ENCODE measurements around the gene PFKL. TPM values are rescaled to one million over a fixed set of nuclear protein-coding genes. Genes with fewer than 3 reads are reported as not detected.

Gene PFKL
- polyA plus RNA-seq, 1 donor (not counting 4 experiments of a cell fraction or from before 2014, with no cell fraction given), result 46.6 TPM

DNA sequence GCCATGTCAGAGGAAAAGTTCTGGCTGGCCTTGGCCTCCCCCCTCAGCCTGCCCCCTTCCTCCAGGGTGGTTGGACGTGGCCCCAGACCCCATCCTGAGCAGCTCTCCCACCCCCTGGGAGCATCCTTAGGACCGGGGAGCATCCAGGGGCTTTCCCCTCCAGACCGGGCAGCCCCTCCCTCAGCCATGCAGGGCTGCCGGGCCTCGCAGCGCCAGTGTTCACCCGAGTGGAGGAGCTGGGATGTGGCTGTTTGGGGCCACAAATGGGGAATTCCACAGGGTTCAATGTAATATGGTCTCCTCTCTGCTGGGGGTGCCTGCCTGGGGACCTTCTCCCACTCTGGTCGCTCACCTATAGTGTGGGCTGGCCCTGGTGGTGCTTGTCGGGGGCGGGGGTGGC is 4.2 kb upstream of the PFKL start:
- Histone ChIP-seq H3K4me2 (ENCODE audit: control insufficient read depth, extremely low read depth, insufficient read depth, low read depth, low read length) (no peak overlapping the region), H3K4me3 (ENCODE audit: control insufficient read depth in 2 of 3, extremely low read depth in 1 of 3, insufficient read depth in 2 of 3, low read depth in 1 of 3, low read length in 3 of 3) (no peak overlapping the region), H3K9me3 (ENCODE audit: control insufficient read depth, low read depth, low read length) (no peaks in the 10 kb centered on the region), H3K9me1 (ENCODE audit: control insufficient read depth, extremely low read depth, insufficient read depth, low read length) (no peaks in the 10 kb centered on the region), H3K36me3 (ENCODE audit: control insufficient read depth in 2 of 2, extremely low read depth in 1 of 2, insufficient read depth in 2 of 2, low read length in 2 of 2) (no peaks in the 10 kb centered on the region), H4K20me1 (ENCODE audit: control insufficient read depth, extremely low read depth, insufficient read depth, low read length) (peaks cover 4% of the 10 kb centered on the region), H3K4me1 (ENCODE audit: control insufficient read depth, extremely low read depth, insufficient read depth, low read length) (peaks cover 7% of the 10 kb centered on the region), H3K27ac (ENCODE audit: control insufficient read depth, insufficient read depth, low read length) (no peak overlapping the region), H3K9ac (ENCODE audit: control insufficient read depth, extremely low read depth, insufficient read depth, low read length) (no peak overlapping the region), H3K27me3 (ENCODE audit: control insufficient read depth, extremely low read depth, insufficient read depth, low read length) (peaks cover 13% of the 10 kb centered on the region), H2AFZ (ENCODE audit: control insufficient read depth, low read length) (no peak overlapping the region), H3K79me2 (ENCODE audit: control insufficient read depth, insufficient read depth, low read length) (peaks cover 2% of the 10 kb centered on the region)
- TF ChIP-seq EZH2 (IDR thresholded peaks at IDR 0.05; ENCODE audit: low read length), result no peak
- TF ChIP-seq, protein P1, sequence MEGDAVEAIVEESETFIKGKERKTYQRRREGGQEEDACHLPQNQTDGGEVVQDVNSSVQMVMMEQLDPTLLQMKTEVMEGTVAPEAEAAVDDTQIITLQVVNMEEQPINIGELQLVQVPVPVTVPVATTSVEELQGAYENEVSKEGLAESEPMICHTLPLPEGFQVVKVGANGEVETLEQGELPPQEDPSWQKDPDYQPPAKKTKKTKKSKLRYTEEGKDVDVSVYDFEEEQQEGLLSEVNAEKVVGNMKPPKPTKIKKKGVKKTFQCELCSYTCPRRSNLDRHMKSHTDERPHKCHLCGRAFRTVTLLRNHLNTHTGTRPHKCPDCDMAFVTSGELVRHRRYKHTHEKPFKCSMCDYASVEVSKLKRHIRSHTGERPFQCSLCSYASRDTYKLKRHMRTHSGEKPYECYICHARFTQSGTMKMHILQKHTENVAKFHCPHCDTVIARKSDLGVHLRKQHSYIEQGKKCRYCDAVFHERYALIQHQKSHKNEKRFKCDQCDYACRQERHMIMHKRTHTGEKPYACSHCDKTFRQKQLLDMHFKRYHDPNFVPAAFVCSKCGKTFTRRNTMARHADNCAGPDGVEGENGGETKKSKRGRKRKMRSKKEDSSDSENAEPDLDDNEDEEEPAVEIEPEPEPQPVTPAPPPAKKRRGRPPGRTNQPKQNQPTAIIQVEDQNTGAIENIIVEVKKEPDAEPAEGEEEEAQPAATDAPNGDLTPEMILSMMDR (optimal IDR thresholded peaks at IDR 0.05 in 1 of 3, IDR thresholded peaks at IDR 0.05 in 1 of 3, conservative IDR thresholded peaks at IDR 0.05 in 1 of 3; ENCODE audit: extremely low read depth in 1 of 3, insufficient read depth in 2 of 3, low read length in 3 of 3), result no peak
- DNase-seq (ENCODE audit: low read depth, low spot score), result no peak
- no peak for FAIRE-seq
- dilution Hi-C loops (cut with MboI; ENCODE audit: extremely low pct_ligation_motif_present, low sequenced_read_pairs), result no loop called here

DNA sequence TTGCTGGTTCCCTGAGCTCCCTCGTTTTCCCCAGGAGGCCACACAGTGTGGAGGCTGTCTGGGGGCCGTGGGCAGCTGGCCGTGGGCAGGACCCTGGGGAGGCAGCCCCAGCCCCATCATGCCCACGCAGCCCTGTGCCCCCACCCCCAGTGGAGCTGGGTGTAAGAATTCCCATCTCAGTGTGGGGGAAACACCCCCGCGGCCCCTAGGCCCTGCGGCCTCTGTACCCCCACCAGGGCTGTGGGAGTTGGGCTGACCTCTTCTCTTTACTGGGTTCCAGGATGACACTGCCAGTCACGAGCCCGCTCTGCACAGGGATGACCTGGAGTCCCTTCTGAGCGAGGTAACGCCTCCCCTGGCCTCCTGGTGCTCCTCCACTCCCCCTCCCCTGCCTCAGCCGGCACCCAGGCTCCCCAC is 3.7 kb upstream of the PFKL start:
- H3K36me3 ChIP-seq (ENCODE audit: control insufficient read depth in 2 of 2, extremely low read depth in 1 of 2, insufficient read depth in 2 of 2, low read length in 2 of 2), result no peaks in the 10 kb centered on the region
- no peak for TF ChIP-seq EZH2 (IDR thresholded peaks at IDR 0.05; ENCODE audit: low read length)
- H3K9ac ChIP-seq (ENCODE audit: control insufficient read depth, extremely low read depth, insufficient read depth, low read length), result no peak overlapping the region
- H3K4me2 ChIP-seq (ENCODE audit: control insufficient read depth, extremely low read depth, insufficient read depth, low read depth, low read length), result no peak overlapping the region
- peaks cover 4% of the 10 kb centered on the region for H4K20me1 ChIP-seq (ENCODE audit: control insufficient read depth, extremely low read depth, insufficient read depth, low read length)
- peaks cover 13% of the 10 kb centered on the region for H3K27me3 ChIP-seq (ENCODE audit: control insufficient read depth, extremely low read depth, insufficient read depth, low read length)
- no peak overlapping the region for H2AFZ ChIP-seq (ENCODE audit: control insufficient read depth, low read length)
- no peak for FAIRE-seq
- H3K4me3 ChIP-seq (ENCODE audit: control insufficient read depth in 2 of 3, extremely low read depth in 1 of 3, insufficient read depth in 2 of 3, low read depth in 1 of 3, low read length in 3 of 3), result no peak overlapping the region
- no peaks in the 10 kb centered on the region for H3K9me1 ChIP-seq (ENCODE audit: control insufficient read depth, extremely low read depth, insufficient read depth, low read length)
- H3K9me3 ChIP-seq (ENCODE audit: control insufficient read depth, low read depth, low read length), result no peaks in the 10 kb centered on the region
- H3K79me2 ChIP-seq (ENCODE audit: control insufficient read depth, insufficient read depth, low read length), result peaks cover 6% of the 10 kb centered on the region
- no peak overlapping the region for H3K27ac ChIP-seq (ENCODE audit: control insufficient read depth, insufficient read depth, low read length)
- dilution Hi-C loops (cut with MboI; ENCODE audit: extremely low pct_ligation_motif_present, low sequenced_read_pairs), result no loop called here
- H3K4me1 ChIP-seq (ENCODE audit: control insufficient read depth, extremely low read depth, insufficient read depth, low read length), result peaks cover 11% of the 10 kb centered on the region
- no peak for DNase-seq (ENCODE audit: low read depth, low spot score)

DNA sequence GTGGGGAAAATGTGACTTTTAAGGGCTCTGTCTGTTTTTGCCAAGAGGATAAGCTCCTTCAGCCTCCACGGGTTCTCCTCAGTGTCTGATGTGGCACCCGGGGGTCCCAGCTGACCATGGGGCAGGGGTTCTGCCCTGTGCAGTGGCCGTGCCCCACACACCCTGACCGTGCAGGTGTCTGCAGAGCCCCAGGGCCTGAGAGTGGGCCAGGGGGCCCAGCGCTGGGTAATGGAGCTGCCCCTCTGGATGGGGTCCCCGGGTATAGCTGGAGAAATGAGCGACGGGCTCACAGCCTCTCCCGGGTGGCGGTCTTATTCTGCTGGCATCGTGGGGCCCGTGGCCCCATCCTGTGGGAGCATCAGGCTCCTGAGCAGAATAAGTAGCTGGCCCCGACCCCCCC is 2.9 kb upstream of the PFKL start:
- H2AFZ ChIP-seq (ENCODE audit: control insufficient read depth, low read length), result no peak overlapping the region
- TF ChIP-seq, protein P1 (optimal IDR thresholded peaks at IDR 0.05 in 1 of 3, IDR thresholded peaks at IDR 0.05 in 1 of 3, conservative IDR thresholded peaks at IDR 0.05 in 1 of 3; ENCODE audit: extremely low read depth in 1 of 3, insufficient read depth in 2 of 3, low read length in 3 of 3), result no peak
- TF ChIP-seq EZH2 (IDR thresholded peaks at IDR 0.05; ENCODE audit: low read length), result no peak
- peaks cover 13% of the 10 kb centered on the region for H3K79me2 ChIP-seq (ENCODE audit: control insufficient read depth, insufficient read depth, low read length)
- H3K4me1 ChIP-seq (ENCODE audit: control insufficient read depth, extremely low read depth, insufficient read depth, low read length), result peaks cover 11% of the 10 kb centered on the region
- no peaks in the 10 kb centered on the region for H3K9me3 ChIP-seq (ENCODE audit: control insufficient read depth, low read depth, low read length)
- H3K9me1 ChIP-seq (ENCODE audit: control insufficient read depth, extremely low read depth, insufficient read depth, low read length), result no peaks in the 10 kb centered on the region
- FAIRE-seq, result no peak
- no peak overlapping the region for H3K4me2 ChIP-seq (ENCODE audit: control insufficient read depth, extremely low read depth, insufficient read depth, low read depth, low read length)
- no peak for DNase-seq (ENCODE audit: low read depth, low spot score)
- dilution Hi-C loops (cut with MboI; ENCODE audit: extremely low pct_ligation_motif_present, low sequenced_read_pairs), result no loop called here
- H3K36me3 ChIP-seq (ENCODE audit: control insufficient read depth in 2 of 2, extremely low read depth in 1 of 2, insufficient read depth in 2 of 2, low read length in 2 of 2), result no peaks in the 10 kb centered on the region
- H3K4me3 ChIP-seq (ENCODE audit: control insufficient read depth in 2 of 3, extremely low read depth in 1 of 3, insufficient read depth in 2 of 3, low read depth in 1 of 3, low read length in 3 of 3), result no peak overlapping the region
- no peak overlapping the region for H3K27ac ChIP-seq (ENCODE audit: control insufficient read depth, insufficient read depth, low read length)
- H3K27me3 ChIP-seq (ENCODE audit: control insufficient read depth, extremely low read depth, insufficient read depth, low read length), result peaks cover 13% of the 10 kb centered on the region
- peaks cover 4% of the 10 kb centered on the region for H4K20me1 ChIP-seq (ENCODE audit: control insufficient read depth, extremely low read depth, insufficient read depth, low read length)
- no peak overlapping the region for H3K9ac ChIP-seq (ENCODE audit: control insufficient read depth, extremely low read depth, insufficient read depth, low read length)

Measured in keratinocyte (primary cell).